GM10266 (cell line): Measurements from ENCODE around the gene PFKFB4.

ENCODE experiments used
- DNase-seq: peaks from one replicate; pipeline ENCODE4 v3.0.0; 2012; ENCODE audit errors: extremely low spot score
- TF ChIP-seq, protein P1 (sequence below): IDR thresholded peaks from 2 replicates; pipeline ENCODE4 v1.5.1; 2012; ENCODE audit warnings: mild to moderate bottlenecking, low read depth; ENCODE audit not compliant: control insufficient read depth, insufficient read depth; ENCODE audit errors: missing control alignments

Gene PFKFB4

DNA sequence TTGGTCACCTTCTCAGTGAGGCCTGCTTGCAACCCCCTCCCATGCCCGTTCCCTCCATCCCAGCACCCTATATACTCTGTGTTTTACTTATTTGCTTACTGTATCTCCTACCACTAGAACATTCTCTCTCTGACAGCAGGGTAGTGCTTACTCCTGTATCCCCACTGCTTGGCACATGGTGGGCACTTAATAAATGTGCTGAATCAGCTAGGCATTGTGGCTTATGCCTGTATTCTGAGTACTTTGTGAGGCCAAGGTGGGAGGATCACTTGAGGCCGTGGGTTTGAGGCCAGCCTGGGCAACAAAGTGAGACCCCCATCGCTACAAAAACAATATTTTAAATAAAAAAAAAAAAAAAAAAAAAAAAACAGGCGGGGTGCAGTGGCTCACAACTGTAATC is 45.1 kb downstream of the PFKFB4 start:
- TF ChIP-seq, protein P1, sequence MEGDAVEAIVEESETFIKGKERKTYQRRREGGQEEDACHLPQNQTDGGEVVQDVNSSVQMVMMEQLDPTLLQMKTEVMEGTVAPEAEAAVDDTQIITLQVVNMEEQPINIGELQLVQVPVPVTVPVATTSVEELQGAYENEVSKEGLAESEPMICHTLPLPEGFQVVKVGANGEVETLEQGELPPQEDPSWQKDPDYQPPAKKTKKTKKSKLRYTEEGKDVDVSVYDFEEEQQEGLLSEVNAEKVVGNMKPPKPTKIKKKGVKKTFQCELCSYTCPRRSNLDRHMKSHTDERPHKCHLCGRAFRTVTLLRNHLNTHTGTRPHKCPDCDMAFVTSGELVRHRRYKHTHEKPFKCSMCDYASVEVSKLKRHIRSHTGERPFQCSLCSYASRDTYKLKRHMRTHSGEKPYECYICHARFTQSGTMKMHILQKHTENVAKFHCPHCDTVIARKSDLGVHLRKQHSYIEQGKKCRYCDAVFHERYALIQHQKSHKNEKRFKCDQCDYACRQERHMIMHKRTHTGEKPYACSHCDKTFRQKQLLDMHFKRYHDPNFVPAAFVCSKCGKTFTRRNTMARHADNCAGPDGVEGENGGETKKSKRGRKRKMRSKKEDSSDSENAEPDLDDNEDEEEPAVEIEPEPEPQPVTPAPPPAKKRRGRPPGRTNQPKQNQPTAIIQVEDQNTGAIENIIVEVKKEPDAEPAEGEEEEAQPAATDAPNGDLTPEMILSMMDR, result no peak
- DNase-seq, result no peak

DNA sequence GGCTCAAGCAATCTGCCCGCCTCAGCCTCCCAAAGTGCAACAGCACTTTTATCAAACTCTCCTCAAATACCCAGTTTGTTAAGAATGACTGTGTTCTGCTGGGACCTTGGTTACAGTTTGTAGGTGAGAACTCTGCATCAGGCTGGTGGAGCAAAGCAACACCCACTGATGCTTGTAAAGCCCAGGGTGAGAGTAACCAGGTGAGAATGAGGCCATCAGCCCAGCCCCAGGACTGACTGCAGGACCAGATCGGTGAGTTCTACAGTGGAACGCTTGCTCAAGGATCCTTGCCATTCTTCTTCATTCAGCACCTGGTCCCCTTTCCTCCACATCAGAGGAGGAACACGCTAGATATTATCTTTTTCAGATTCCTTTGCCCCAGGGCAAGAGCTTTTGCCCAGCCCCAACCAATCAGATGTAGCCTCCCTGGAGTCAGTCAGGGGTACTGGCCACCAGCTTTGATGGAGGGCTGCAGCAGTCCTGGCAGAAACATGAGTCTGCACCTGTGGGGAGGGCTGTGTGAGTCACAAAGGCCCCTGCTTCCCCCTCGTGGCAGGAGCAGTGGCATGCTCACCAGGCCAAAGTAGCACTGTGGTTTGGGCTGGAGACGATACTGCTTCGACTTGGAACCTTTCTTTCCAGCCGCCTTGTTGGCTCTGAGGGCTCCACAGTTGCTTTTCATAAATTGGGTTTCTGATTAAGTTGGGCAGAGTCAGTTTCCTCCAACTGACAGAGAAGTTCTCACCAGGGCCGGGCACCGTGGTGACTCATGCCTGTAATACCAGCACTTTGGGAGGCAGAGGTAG is 49.1 kb downstream of the PFKFB4 start:
- peak; percentile 78 for DNase-seq
- TF ChIP-seq, protein P1, result peak; percentile 78

DNA sequence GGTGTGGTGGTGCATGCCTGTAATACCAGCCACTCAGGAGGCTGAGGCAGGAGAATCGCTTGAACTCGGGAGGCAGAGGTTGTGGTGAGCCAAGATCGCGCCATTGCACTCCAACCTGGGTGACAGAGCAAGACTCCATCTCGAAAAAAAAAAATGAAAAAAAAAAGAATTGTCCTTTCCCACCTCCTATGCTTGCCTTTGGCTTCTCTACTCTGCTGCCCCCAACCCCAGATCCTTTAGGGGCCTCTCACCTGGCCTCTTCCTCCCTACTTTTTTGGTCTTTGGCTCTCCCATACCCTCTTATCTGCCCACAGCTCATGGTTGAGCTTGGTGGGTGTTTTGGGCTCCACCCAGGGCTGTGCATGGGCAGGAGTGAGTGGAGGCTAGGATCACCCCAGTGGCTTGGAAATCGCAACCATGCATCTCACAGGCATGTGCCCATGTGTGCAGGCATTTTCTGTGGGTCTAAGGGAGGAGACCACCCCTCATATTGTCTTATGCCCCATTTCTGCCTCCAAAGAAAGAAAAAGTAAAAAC is 50.6 kb downstream of the PFKFB4 start:
- TF ChIP-seq, protein P1, result no peak
- no peak for DNase-seq

DNA sequence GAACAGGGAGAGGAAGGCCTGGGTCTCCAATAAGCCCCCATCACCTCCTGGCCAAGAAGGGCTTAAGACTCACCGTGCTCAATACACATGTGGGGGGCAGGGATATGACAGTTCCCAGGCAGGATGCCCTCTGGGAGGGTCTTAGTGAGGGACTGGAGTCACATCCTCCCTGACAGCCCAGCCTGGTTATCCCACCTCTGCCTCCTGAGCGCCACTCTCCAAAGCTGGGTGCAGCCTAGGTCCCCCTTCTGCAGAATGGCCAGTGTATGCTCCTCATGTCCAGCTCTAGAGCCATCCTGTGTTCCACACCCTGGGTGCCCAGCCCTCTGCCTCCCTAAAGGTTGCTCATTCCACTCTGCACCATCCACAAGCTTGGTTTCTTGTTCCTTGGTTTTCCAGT is 51.5 kb downstream of the PFKFB4 start:
- DNase-seq, result no peak

DNA sequence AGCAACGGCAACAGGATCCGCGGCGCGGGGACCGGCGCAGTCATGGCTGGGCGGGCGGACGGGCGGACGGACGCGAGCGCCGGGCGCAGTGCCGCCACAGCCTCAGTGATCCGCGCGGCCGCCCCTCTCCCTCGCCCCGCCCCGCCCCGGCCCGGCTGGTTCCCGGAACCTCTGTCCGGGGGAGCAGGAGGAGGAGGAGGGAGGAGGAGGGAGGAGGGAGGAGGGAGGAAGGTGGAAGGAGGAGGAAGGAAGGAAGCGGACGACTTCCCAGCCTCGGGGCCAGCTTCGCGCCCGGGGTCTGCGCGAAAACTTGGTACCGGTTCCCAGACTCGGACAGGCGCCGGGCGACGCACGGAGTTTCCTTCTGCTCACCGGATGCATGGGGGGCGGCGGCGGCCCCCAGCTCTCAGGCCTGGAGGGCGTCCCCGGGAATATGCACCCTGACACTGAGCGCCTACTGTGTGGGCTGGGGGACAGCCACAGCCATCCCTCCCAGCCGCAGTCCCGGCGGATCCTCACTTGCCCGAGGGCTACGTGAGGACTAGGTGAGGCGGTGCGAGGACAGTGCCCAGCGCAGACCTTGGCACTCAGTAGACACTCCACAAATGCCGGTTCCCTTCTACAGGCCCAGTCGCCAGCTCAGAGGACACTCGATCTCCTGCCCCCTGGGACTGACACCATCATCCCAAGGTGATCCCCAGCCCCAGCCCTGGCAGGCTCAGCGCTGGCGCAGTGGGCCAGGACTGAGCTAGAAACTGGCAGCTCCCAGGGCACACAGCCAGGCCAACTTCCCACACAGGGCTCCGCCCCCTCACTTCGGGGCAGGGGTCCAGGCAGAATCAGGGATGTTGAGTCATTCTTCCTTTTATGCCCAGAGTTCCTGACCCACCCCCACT is 52.3 kb downstream of the PFKFB4 start, which contains the start of gene SHISA5:
Gene SHISA5, minus strand, starts transcription at position 124 of the 896 bp plus-strand sequence. Its CDS starts 80 bp downstream, at position 44.
- TF ChIP-seq, protein P1, result no peak
- peak; percentile 71 for DNase-seq

More for the DNA sequence above, 51.5 kb downstream of the PFKFB4 start:
- TF ChIP-seq, protein P1, result no peak

DNA sequence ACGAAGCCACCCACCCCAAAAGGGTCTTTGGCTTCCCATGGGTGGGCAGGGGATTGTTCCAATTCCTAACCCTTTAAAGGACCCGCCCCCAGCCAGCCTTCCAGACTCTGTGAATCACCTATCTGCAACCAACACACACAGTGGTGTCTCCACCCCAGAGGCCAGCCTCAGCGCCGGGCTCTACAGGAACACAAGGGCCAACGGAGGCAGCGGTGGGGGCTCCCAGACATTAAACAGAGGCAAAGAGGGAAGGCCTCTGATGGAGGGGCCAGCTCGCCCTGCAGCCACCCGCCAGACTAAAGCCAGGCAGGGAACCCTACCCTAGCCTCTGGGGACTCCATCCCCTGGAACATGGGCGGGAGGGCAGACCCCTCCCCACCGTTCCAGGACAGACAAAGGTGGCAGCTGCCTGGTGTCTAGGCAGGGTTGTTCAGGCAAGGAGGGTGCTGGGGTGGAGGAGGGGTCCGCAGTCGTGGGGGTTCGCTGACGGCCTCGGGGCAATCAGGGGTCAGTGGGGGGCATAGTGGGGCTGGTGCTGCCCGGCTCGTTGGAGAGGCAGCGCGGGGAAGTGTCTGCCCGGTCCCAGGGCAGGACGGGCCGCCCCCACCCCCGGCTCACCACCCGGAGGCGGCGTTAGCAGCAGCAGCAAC is 53.1 kb downstream of the PFKFB4 start:
- DNase-seq, result no peak
- TF ChIP-seq, protein P1, result no peak
